Sigmoid colon (tissue), 7 donors: Measurements from ENCODE around the gene PLOD1. TPM values are rescaled to one million over a fixed set of nuclear protein-coding genes. Genes with fewer than 3 reads are reported as not detected.

Experiments used
- DNase-seq: peaks from one replicate; pipeline ENCODE4 v3.0.0-alpha.2; 2019
- H3K27ac ChIP-seq, 4 donors: fragments of 200-600 bp; sonication (generic); one replicate each; pipeline ENCODE4 v1.5.1; 2016 to 2019; ENCODE audit warnings: mild to moderate bottlenecking in 1 of 4
- H3K27me3 ChIP-seq, 3 donors: fragments of 200-600 bp; sonication (generic); one replicate each; pipeline ENCODE4 v1.5.1; 2019; ENCODE audit warnings: mild to moderate bottlenecking in 1 of 3
- H3K36me3 ChIP-seq, 4 donors: fragments of 200-600 bp; sonication (generic); one replicate each; pipeline ENCODE4 v1.5.1; 2016 to 2019
- H3K4me1 ChIP-seq, 4 donors: fragments of 200-600 bp; sonication (generic); one replicate each; pipeline ENCODE4 v1.5.1; 2017 to 2019
- H3K4me3 ChIP-seq, 4 donors: fragments of 200-600 bp; sonication (generic); one replicate each; pipeline ENCODE4 v1.5.1; 2017 to 2019; ENCODE audit warnings: mild to moderate bottlenecking in 2 of 4, moderate library complexity in 1 of 4
- H3K9me3 ChIP-seq, 4 donors: fragments of 200-600 bp in 3 of 4; sonication (generic) in 3 of 4; one replicate each; pipeline versions ENCODE4 v1.5.1 to v1.6.1; 2013 to 2019
- CTCF ChIP-seq, 4 experiments: fragments of 450-650 bp in 3 of 4; fragments of 200-600 bp in 1 of 4; IDR thresholded peaks; one replicate each; pipeline ENCODE4 v1.5.1; 2016 to 2019; ENCODE audit warnings: antibody characterized with exemption in 4 of 4, mild to moderate bottlenecking in 3 of 4, moderate library complexity in 2 of 4
- EP300 ChIP-seq, 4 donors: sonication (generic); formaldehyde crosslinking; IDR thresholded peaks; one replicate each; pipeline ENCODE4 v1.6.1; 2017; ENCODE audit warnings: antibody characterized with exemption in 4 of 4
- POLR2A ChIP-seq, 2 donors: fragments of 450-650 bp; IDR thresholded peaks; one replicate each; pipeline ENCODE4 v1.6.1; 2016; ENCODE audit warnings: antibody characterized with exemption in 2 of 2, mild to moderate bottlenecking in 2 of 2, moderate library complexity in 2 of 2
- POLR2AphosphoS5 ChIP-seq, 4 donors: sonication (generic); formaldehyde crosslinking; IDR thresholded peaks; one replicate each; pipeline ENCODE4 v1.6.1; 2017; ENCODE audit warnings: antibody characterized with exemption in 4 of 4
- WGBS, 2 donors: extraction: QIAGEN DNeasy Blood & Tissue Kit; methylation state at CpG; one replicate each; pipeline ENCODE4 v1.1.7; 2013; 5-methylcytosine and 5-hydroxymethylcytosine counted together
- intact Hi-C: fragments of 100-400 bp; cut with DNase I; formaldehyde crosslinking; loops from one replicate; pipeline ENCODE4 v1.15.1; 2023
- polyA plus RNA-seq, 3 donors: library from polyadenylated mRNA; stranded (reverse); fragments of 200-250 nt; gene quantifications; one replicate each; pipeline ENCODE4 v1.2.3, GENCODE V29; 2013
- total RNA-seq, 4 donors: library from RNA; depleted of rRNA; stranded (reverse); fragments of >200 nt; gene quantifications; one replicate each; pipeline ENCODE4 v1.1.0, GENCODE V29; 2016
- donor health status: healthy with polysubstance abuse.
- donor health status: Bipolar disorder and iron deficiency.
- donor health status: healthy.

Gene PLOD1
- total and polyA plus RNA-seq, 7 donors = 5.4 to 76.2 (median 41.1) TPM

- DNase-seq = no peak
- Histone ChIP-seq H3K4me1 (no peaks in the 10 kb centered on the region), H3K27me3 (no peaks in the 10 kb centered on the region), H3K36me3 (peaks cover 27 to 92% (median 61%) of the 10 kb centered on the region in 4 donors), H3K9me3 (no peaks in the 10 kb centered on the region), H3K4me3 (no peak overlapping the region), H3K27ac (no peak overlapping the region)
- intact Hi-C loops = no loop called here
- 76 to 89% methylated on average over 3 of the region's 3 CpGs for WGBS, 2 donors
- TF ChIP-seq POLR2AphosphoS5 (IDR thresholded peaks at IDR 0.05) (no peak), EP300 (IDR thresholded peaks at IDR 0.05) (no peak), POLR2A (IDR thresholded peaks at IDR 0.05) (no peak), CTCF (IDR thresholded peaks at IDR 0.05) (no peak)
Observed at GRCh38 chr1:11963622-11964021, 29.1 kb downstream of the PLOD1 start.

- H3K36me3 ChIP-seq = peaks cover 27 to 90% (median 58%) of the 10 kb centered on the region in 4 donors
- H3K4me1 ChIP-seq = no peaks in the 10 kb centered on the region
- no peak overlapping the region for H3K4me3 ChIP-seq
- no peak for DNase-seq
- no peaks in the 10 kb centered on the region for H3K9me3 ChIP-seq
- intact Hi-C loops = no loop called here
- no peaks in the 10 kb centered on the region for H3K27me3 ChIP-seq
- WGBS, 2 donors = 93 to 96% methylated on average over 12 of the region's 12 CpGs
- TF ChIP-seq CTCF (IDR thresholded peaks at IDR 0.05) = no peak
- no peak for TF ChIP-seq POLR2AphosphoS5 (IDR thresholded peaks at IDR 0.05)
- TF ChIP-seq POLR2A (IDR thresholded peaks at IDR 0.05) = no peak
- no peak for TF ChIP-seq EP300 (IDR thresholded peaks at IDR 0.05)
- H3K27ac ChIP-seq = no peak overlapping the region
Observed at GRCh38 chr1:11964656-11965055, 30.1 kb downstream of the PLOD1 start.

- intact Hi-C loops = no loop called here
- Histone ChIP-seq H3K36me3 (peaks cover 13 to 82% (median 41%) of the 10 kb centered on the region in 4 donors), H3K27me3 (no peaks in the 10 kb centered on the region), H3K27ac (no peak overlapping the region), H3K4me1 (no peaks in the 10 kb centered on the region), H3K4me3 (no peak overlapping the region), H3K9me3 (no peaks in the 10 kb centered on the region)
- TF ChIP-seq POLR2AphosphoS5 (IDR thresholded peaks at IDR 0.05) = no peak
- TF ChIP-seq CTCF (IDR thresholded peaks at IDR 0.05) = peak in 2 of 4 experiments; percentile 22 to 37
- DNase-seq = no peak
- WGBS, 2 donors = 46 to 58% methylated on average over 6 of the region's 6 CpGs
Observed at GRCh38 chr1:11967028-11967547, 32.6 kb downstream of the PLOD1 start.

GRCh38 chr1:11970441-11971185 lies 36.1 kb downstream of the PLOD1 start:
- Histone ChIP-seq H3K4me1 (no peaks in the 10 kb centered on the region), H3K4me3 (no peak overlapping the region), H3K36me3 (peaks cover 7 to 83% (median 40%) of the 10 kb centered on the region in 4 donors), H3K9me3 (no peaks in the 10 kb centered on the region), H3K27ac (no peak overlapping the region), H3K27me3 (no peaks in the 10 kb centered on the region)
- WGBS, 2 donors = 76 to 93% methylated on average over 17 of the region's 17 CpGs
- DNase-seq = no peak
- intact Hi-C loops = no loop called here
- no peak for TF ChIP-seq CTCF (IDR thresholded peaks at IDR 0.05)
- TF ChIP-seq EP300 (IDR thresholded peaks at IDR 0.05) = no peak
- no peak for TF ChIP-seq POLR2A (IDR thresholded peaks at IDR 0.05)
- TF ChIP-seq POLR2AphosphoS5 (IDR thresholded peaks at IDR 0.05) = no peak
